Keratinocyte (primary cell): ENCODE results near the gene CNTNAP2. TPM values are rescaled to one million over a fixed set of nuclear protein-coding genes. Genes with fewer than 3 reads are reported as not detected.

ENCODE experiments used
- DNase-seq: peaks from one replicate; pipeline ENCODE4 v3.0.0-alpha.2; 2011; ENCODE audit warnings: low read depth, missing footprints, low spot score
- FAIRE-seq: peaks from 2 replicates; lab custom pipeline; 2011; peaks lifted over from hg19 to GRCh38; lab: Jason Lieb, UNC
- H2AFZ ChIP-seq: 2 replicates; pipeline ENCODE4 v1.6.0; 2012; ENCODE audit warnings: low read length, control low read depth, inconsistent platforms; ENCODE audit not compliant: control insufficient read depth
- H3K27ac ChIP-seq: 2 replicates; pipeline ENCODE4 v1.5.1; 2011; ENCODE audit warnings: low read length; ENCODE audit not compliant: control insufficient read depth, insufficient read depth
- H3K27me3 ChIP-seq: 3 replicates; pipeline ENCODE4 v1.6.0; 2011; ENCODE audit warnings: low read length; ENCODE audit not compliant: control insufficient read depth, insufficient read depth; ENCODE audit errors: extremely low read depth
- H3K36me3 ChIP-seq, 2 experiments: 2 replicates in 1 of 2; 3 replicates in 1 of 2; pipeline ENCODE4 v1.5.1; 2011; ENCODE audit warnings: low read length in 2 of 2, mild to moderate bottlenecking in 1 of 2; ENCODE audit not compliant: control insufficient read depth in 2 of 2, insufficient read depth in 2 of 2; ENCODE audit errors: extremely low read depth in 1 of 2
- H3K4me1 ChIP-seq: 3 replicates; pipeline ENCODE4 v1.5.1; 2011; ENCODE audit warnings: low read length; ENCODE audit not compliant: control insufficient read depth, insufficient read depth; ENCODE audit errors: extremely low read depth
- H3K4me2 ChIP-seq: 3 replicates; pipeline ENCODE4 v1.6.0; 2011; ENCODE audit warnings: low read depth, low read length; ENCODE audit not compliant: control insufficient read depth, insufficient read depth; ENCODE audit errors: extremely low read depth
- H3K4me3 ChIP-seq, 3 experiments: fragments of 200-600 bp in 1 of 3; sonication (generic) in 1 of 3; 2 replicates in 2 of 3; 3 replicates in 1 of 3; pipeline ENCODE4 v1.5.1; 2011 to 2016; ENCODE audit warnings: low read length in 3 of 3, mild to moderate bottlenecking in 3 of 3, control low read depth in 2 of 3, inconsistent platforms in 1 of 3, low read depth in 1 of 3, mixed read lengths in 1 of 3, mixed run types in 1 of 3, moderate library complexity in 1 of 3; ENCODE audit not compliant: control insufficient read depth in 2 of 3, insufficient read depth in 2 of 3; ENCODE audit errors: extremely low read depth in 1 of 3
- H3K79me2 ChIP-seq: 2 replicates; pipeline ENCODE4 v1.6.0; 2012; ENCODE audit warnings: low read length; ENCODE audit not compliant: control insufficient read depth, insufficient read depth
- H3K9ac ChIP-seq: 3 replicates; pipeline ENCODE4 v1.6.0; 2011; ENCODE audit warnings: low read length; ENCODE audit not compliant: control insufficient read depth, insufficient read depth; ENCODE audit errors: extremely low read depth
- H3K9me1 ChIP-seq: 3 replicates; pipeline ENCODE4 v1.6.0; 2011; ENCODE audit warnings: low read length; ENCODE audit not compliant: control insufficient read depth, insufficient read depth; ENCODE audit errors: extremely low read depth
- H3K9me3 ChIP-seq: 2 replicates; pipeline ENCODE4 v1.5.1; 2012; ENCODE audit warnings: low read depth, low read length; ENCODE audit not compliant: control insufficient read depth
- H4K20me1 ChIP-seq: 3 replicates; pipeline ENCODE4 v1.6.0; 2011; ENCODE audit warnings: low read length; ENCODE audit not compliant: control insufficient read depth, insufficient read depth; ENCODE audit errors: extremely low read depth
- EZH2 ChIP-seq: IDR thresholded peaks from one replicate; pipeline ENCODE4 v1.6.1; 2012; ENCODE audit warnings: inconsistent platforms, mild to moderate bottlenecking, low read length, moderate library complexity
- dilution Hi-C: fragments of 300-500 bp; cut with MboI; formaldehyde crosslinking; loops from one replicate; pipeline ENCODE4 v1.7.0; 2020; ENCODE audit warnings: low sequenced_read_pairs; ENCODE audit not compliant: extremely low pct_ligation_motif_present
- polyA plus RNA-seq, 5 experiments: library from polyadenylated mRNA; depleted of rRNA in 3 of 5; stranded (reverse) in 3 of 5; stranded (forward) in 1 of 5; unstranded in 1 of 5; fragments of >200 nt; gene quantifications; 1 replicate in 1 of 5; 2 replicates in 3 of 5; 3 replicates in 1 of 5; pipeline versions ENCODE4 v1.2.1 to v1.2.3, GENCODE V29; 2011 to 2012; ENCODE audit warnings: missing spikeins in 2 of 5, low read depth in 1 of 5, low replicate concordance in 1 of 5
- TF ChIP-seq, protein P1 (sequence below), 3 experiments: IDR thresholded peaks in 1 of 3; conservative IDR thresholded peaks in 1 of 3; optimal IDR thresholded peaks in 1 of 3; 2 replicates in 2 of 3; 3 replicates in 1 of 3; pipeline versions ENCODE3 to v1.5.1; 2011; ENCODE audit warnings: low read length in 3 of 3, mild to moderate bottlenecking in 3 of 3, moderate library complexity in 2 of 3, control low read depth in 1 of 3, inconsistent platforms in 1 of 3; ENCODE audit not compliant: insufficient read depth in 2 of 3; ENCODE audit errors: extremely low read depth in 1 of 3

Gene CNTNAP2
- polyA plus RNA-seq, 1 donor (not counting 4 experiments of a cell fraction or from before 2014, with no cell fraction given), result 1.4 TPM

DNA sequence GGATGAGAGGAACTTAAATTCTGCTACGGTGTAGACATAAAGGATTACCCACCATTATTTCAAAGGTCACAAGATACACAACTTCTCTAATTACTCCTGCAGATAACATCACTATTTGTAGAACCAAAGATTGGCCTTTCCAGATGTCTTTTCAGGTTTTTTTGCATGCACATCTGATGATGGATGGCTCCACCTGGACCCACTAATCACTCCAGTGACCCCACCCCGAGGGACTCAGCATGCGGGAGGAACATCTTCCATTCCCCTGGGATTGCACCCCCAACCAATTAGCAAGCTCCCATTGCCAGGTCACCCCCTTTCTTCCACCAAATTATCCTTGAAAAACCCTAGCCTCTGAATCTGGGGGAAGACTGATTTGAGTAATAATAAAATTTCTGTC, 608.9 kb downstream of the CNTNAP2 start:
- no peak for TF ChIP-seq EZH2
- TF ChIP-seq, protein P1, sequence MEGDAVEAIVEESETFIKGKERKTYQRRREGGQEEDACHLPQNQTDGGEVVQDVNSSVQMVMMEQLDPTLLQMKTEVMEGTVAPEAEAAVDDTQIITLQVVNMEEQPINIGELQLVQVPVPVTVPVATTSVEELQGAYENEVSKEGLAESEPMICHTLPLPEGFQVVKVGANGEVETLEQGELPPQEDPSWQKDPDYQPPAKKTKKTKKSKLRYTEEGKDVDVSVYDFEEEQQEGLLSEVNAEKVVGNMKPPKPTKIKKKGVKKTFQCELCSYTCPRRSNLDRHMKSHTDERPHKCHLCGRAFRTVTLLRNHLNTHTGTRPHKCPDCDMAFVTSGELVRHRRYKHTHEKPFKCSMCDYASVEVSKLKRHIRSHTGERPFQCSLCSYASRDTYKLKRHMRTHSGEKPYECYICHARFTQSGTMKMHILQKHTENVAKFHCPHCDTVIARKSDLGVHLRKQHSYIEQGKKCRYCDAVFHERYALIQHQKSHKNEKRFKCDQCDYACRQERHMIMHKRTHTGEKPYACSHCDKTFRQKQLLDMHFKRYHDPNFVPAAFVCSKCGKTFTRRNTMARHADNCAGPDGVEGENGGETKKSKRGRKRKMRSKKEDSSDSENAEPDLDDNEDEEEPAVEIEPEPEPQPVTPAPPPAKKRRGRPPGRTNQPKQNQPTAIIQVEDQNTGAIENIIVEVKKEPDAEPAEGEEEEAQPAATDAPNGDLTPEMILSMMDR (optimal IDR thresholded peaks at IDR 0.05 in 1 of 3, IDR thresholded peaks at IDR 0.05 in 1 of 3, conservative IDR thresholded peaks at IDR 0.05 in 1 of 3; ENCODE audit: extremely low read depth in 1 of 3, insufficient read depth in 2 of 3, low read length in 3 of 3), result no peak
- Histone ChIP-seq H3K36me3 (no peaks in the 10 kb centered on the region), H3K4me1 (no peaks in the 10 kb centered on the region), H2AFZ (no peak overlapping the region), H3K9ac (no peak overlapping the region), H3K9me3 (no peaks in the 10 kb centered on the region), H3K79me2 (no peaks in the 10 kb centered on the region), H4K20me1 (no peaks in the 10 kb centered on the region), H3K27ac (no peak overlapping the region), H3K27me3 (no peaks in the 10 kb centered on the region), H3K4me3 (no peak overlapping the region), H3K4me2 (no peak overlapping the region), H3K9me1 (no peaks in the 10 kb centered on the region)
- dilution Hi-C loops, result no loop called here
- DNase-seq (no peak), FAIRE-seq (no peak)

DNA sequence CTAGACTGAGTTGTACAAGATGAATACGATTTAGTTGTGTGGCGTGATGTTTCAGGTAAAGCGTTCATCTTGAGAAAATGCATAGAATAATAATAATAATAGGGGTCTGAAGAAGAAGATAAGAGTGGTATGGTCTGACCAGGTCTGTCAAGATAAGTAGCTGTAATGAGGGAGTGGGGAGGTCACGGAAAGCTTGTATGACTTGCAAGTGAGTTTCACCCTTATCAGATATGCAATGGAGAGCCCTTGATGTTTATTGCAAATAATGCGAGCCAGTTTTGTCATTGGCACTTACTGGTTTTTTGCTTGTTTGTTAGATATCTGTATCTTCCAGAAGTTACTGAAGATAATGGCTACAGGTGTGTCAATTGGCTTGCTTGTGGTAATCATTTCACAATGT, 611.5 kb downstream of the CNTNAP2 start:
- H4K20me1 ChIP-seq, result no peaks in the 10 kb centered on the region
- TF ChIP-seq EZH2, result no peak
- TF ChIP-seq, protein P1 (optimal IDR thresholded peaks at IDR 0.05 in 1 of 3, IDR thresholded peaks at IDR 0.05 in 1 of 3, conservative IDR thresholded peaks at IDR 0.05 in 1 of 3; ENCODE audit: extremely low read depth in 1 of 3, insufficient read depth in 2 of 3, low read length in 3 of 3), result no peak
- FAIRE-seq (no peak), DNase-seq (no peak)
- H3K79me2 ChIP-seq, result no peaks in the 10 kb centered on the region
- H3K36me3 ChIP-seq, result no peaks in the 10 kb centered on the region
- no peak overlapping the region for H3K27ac ChIP-seq
- dilution Hi-C loops, result no loop called here
- H2AFZ ChIP-seq, result no peak overlapping the region
- no peak overlapping the region for H3K9ac ChIP-seq
- H3K4me3 ChIP-seq, result no peak overlapping the region
- H3K9me3 ChIP-seq, result no peaks in the 10 kb centered on the region
- H3K4me1 ChIP-seq, result no peaks in the 10 kb centered on the region
- H3K9me1 ChIP-seq, result no peaks in the 10 kb centered on the region
- no peak overlapping the region for H3K4me2 ChIP-seq
- no peaks in the 10 kb centered on the region for H3K27me3 ChIP-seq
